Body of pancreas (tissue), 4 donors: ENCODE data around the gene CAPG. TPM values are rescaled to one million over a fixed set of nuclear protein-coding genes. Genes with fewer than 3 reads are reported as not detected.

Experiments
- ATAC-seq: fragments of 150-250 bp; one replicate; pipeline ENCODE4 v1.9.1; 2016
- DNase-seq, 4 donors: peaks; one replicate each; pipeline ENCODE4 v3.0.0-alpha.2; 2019
- H3K27ac ChIP-seq, 4 donors: fragments of 200-600 bp; sonication (generic); 1 replicate in 3 of 4; 2 replicates in 1 of 4; pipeline versions ENCODE4 v1.5.1 to v1.6.1; 2016 to 2019; ENCODE audit warnings: mild to moderate bottlenecking in 1 of 4, mixed read lengths in 1 of 4, moderate library complexity in 1 of 4
- H3K27me3 ChIP-seq, 2 donors: fragments of 200-600 bp; sonication (generic); one replicate each; pipeline ENCODE4 v1.6.0; 2016; ENCODE audit warnings: mild to moderate bottlenecking in 1 of 2
- H3K36me3 ChIP-seq, 2 donors: fragments of 200-600 bp; sonication (generic); replicated peaks in 1 of 2; 2 replicates each; pipeline ENCODE4 v1.5.1; 2016; ENCODE audit warnings: low read depth in 2 of 2; ENCODE audit not compliant: insufficient read depth in 1 of 2
- H3K4me1 ChIP-seq: fragments of 200-600 bp; sonication (generic); one replicate; pipeline ENCODE4 v1.6.0; 2016
- H3K4me3 ChIP-seq, 2 donors: fragments of 200-600 bp; sonication (generic); 1 replicate in 1 of 2; 2 replicates in 1 of 2; pipeline ENCODE4 v1.5.1; 2016 to 2019
- H3K9me3 ChIP-seq, 3 donors: fragments of 200-600 bp; sonication (generic); 1 replicate in 2 of 3; 2 replicates in 1 of 3; pipeline ENCODE4 v1.5.1; 2016
- POLR2A ChIP-seq, 3 donors: fragments of 450-650 bp; IDR thresholded peaks; one replicate each; pipeline ENCODE4 v1.6.1; 2016; ENCODE audit warnings: antibody characterized with exemption in 3 of 3, mild to moderate bottlenecking in 2 of 3
- WGBS, 2 donors: methylation state at CpG; one replicate each; pipeline ENCODE4 v1.1.5; 2017; 5-methylcytosine and 5-hydroxymethylcytosine counted together
- intact Hi-C: fragments of 100-400 bp; cut with DNase I; formaldehyde crosslinking; loops from one replicate; pipeline ENCODE4 v1.15.1; 2023
- total RNA-seq, 2 donors: library from RNA; depleted of rRNA; stranded (reverse); fragments of >200 nt; gene quantifications; one replicate each; pipeline ENCODE4 v1.1.0, GENCODE V29; 2016
- TF ChIP-seq, protein P1 (sequence below), 7 experiments: fragments of 450-650 bp in 4 of 7; fragments of 200-600 bp in 3 of 7; sonication (generic) in 3 of 7; IDR thresholded peaks; one replicate each; pipeline ENCODE4 v1.5.1; 2016 to 2019; ENCODE audit warnings: antibody characterized with exemption in 7 of 7

Gene CAPG
- total RNA-seq, 2 donors from 2014 or later = 26.0 to 35.0 TPM

- Histone ChIP-seq H3K36me3 (no peaks in the 10 kb centered on the region), H3K4me1 (peaks cover 16% of the 10 kb centered on the region), H3K27me3 (no peaks in the 10 kb centered on the region), H3K27ac (peak overlapping the region in 2 of 4 donors; percentile 31 to 73), H3K4me3 (no peak overlapping the region), H3K9me3 (no peaks in the 10 kb centered on the region)
- no peak for ATAC-seq
- 73 to 74% methylated on average over 1 to 4 of the region's 4 CpGs for WGBS, 2 donors
- TF ChIP-seq POLR2A (IDR thresholded peaks at IDR 0.05) = no peak
- TF ChIP-seq, protein P1, sequence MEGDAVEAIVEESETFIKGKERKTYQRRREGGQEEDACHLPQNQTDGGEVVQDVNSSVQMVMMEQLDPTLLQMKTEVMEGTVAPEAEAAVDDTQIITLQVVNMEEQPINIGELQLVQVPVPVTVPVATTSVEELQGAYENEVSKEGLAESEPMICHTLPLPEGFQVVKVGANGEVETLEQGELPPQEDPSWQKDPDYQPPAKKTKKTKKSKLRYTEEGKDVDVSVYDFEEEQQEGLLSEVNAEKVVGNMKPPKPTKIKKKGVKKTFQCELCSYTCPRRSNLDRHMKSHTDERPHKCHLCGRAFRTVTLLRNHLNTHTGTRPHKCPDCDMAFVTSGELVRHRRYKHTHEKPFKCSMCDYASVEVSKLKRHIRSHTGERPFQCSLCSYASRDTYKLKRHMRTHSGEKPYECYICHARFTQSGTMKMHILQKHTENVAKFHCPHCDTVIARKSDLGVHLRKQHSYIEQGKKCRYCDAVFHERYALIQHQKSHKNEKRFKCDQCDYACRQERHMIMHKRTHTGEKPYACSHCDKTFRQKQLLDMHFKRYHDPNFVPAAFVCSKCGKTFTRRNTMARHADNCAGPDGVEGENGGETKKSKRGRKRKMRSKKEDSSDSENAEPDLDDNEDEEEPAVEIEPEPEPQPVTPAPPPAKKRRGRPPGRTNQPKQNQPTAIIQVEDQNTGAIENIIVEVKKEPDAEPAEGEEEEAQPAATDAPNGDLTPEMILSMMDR (IDR thresholded peaks at IDR 0.05) = no peak
- no peak for DNase-seq
- intact Hi-C loops = no loop called here
Observed at GRCh38 chr2:85397925-85398331, 12.2 kb downstream of the CAPG start.

DNA sequence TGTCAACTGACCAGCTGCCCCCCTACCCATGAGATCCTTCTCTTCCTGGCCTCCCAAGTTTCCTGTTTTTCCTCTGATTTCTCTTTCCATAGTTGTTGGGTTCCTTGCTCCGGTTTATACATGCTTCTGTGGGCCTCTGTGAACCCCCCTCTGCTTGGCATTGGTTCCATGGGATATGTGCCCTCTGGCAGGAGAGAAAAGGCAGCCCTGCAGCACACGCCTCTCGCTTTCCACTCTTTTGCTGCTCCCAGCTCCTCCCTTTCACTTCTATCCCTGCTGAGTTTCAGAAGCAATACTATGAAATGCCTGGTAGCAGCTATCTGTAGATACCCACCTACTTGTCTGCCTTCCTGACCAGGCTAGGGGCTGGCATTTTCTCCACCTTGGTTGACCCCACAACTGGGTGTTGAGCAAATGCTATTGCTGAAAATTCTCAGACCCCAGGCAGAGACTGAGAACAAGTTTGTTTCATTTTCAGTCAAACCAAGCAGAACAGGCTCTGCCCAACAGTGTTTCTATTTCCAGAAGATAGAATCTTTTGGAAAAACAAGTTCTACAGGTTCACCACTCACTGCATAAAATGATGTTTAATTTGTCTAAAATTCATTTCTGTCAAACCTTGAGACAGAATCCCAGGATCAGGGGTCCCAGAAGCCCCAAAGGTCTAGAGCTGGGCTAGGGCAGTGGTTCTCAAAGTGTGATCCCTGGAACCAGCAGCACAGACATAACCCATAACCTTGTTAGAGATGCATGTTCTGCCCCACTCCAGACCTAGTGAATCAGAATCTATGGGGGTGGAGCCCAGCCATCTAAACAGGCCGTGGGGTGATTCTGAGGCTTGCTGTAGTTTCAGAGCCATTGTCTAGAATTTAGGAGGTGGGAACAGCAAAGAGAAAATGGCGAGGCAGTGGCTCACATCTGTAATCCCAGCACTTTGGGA is 13.4 kb downstream of the CAPG start:
- Histone ChIP-seq H3K9me3 (no peaks in the 10 kb centered on the region), H3K36me3 (no peaks in the 10 kb centered on the region), H3K4me3 (no peak overlapping the region), H3K4me1 (peaks cover 16% of the 10 kb centered on the region), H3K27me3 (no peaks in the 10 kb centered on the region), H3K27ac (peak overlapping the region; percentile 50 to 76 (median 68))
- intact Hi-C loops = no loop called here
- DNase-seq (no peak), ATAC-seq (peak; percentile 49)
- WGBS, 2 donors = 27 to 44% methylated on average over 5 of the region's 5 CpGs
- TF ChIP-seq POLR2A (IDR thresholded peaks at IDR 0.05) = no peak
- TF ChIP-seq, protein P1 (IDR thresholded peaks at IDR 0.05) = no peak

- ATAC-seq = no peak
- H3K4me3 ChIP-seq = no peak overlapping the region
- peak overlapping the region in 3 of 4 donors; percentile 64 to 76 (median 73) for H3K27ac ChIP-seq
- no peak for TF ChIP-seq POLR2A (IDR thresholded peaks at IDR 0.05)
- TF ChIP-seq, protein P1 (IDR thresholded peaks at IDR 0.05) = no peak
- no peaks in the 10 kb centered on the region for H3K36me3 ChIP-seq
- WGBS, 2 donors = 86 to 89% methylated on average over 14 of the region's 14 CpGs
- no peaks in the 10 kb centered on the region for H3K9me3 ChIP-seq
- no peaks in the 10 kb centered on the region for H3K27me3 ChIP-seq
- intact Hi-C loops = no loop called here
- H3K4me1 ChIP-seq = peaks cover 16% of the 10 kb centered on the region
- no peak for DNase-seq
Observed at GRCh38 chr2:85395912-85396475, 14.2 kb downstream of the CAPG start.

DNA sequence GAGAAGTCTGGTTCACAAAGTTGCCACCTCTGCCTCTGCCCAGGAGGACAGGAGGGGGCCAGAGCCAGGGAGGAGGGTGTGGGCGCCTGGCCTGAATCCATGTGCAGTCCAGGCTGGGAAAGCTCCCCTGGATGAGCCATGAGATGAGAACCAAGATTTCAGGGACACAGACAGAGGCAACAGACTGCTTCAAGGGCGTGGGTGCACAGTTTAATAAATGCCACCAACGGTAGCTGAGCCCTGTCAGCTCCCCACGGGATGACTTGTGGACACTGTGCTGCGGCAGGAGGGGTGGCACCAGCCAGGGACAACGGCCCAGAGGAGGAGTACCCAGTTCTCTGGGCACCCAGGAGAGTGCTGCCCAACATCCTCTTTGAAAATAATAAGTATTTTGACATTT is 15.2 kb downstream of the CAPG start:
- no peak for DNase-seq

DNA sequence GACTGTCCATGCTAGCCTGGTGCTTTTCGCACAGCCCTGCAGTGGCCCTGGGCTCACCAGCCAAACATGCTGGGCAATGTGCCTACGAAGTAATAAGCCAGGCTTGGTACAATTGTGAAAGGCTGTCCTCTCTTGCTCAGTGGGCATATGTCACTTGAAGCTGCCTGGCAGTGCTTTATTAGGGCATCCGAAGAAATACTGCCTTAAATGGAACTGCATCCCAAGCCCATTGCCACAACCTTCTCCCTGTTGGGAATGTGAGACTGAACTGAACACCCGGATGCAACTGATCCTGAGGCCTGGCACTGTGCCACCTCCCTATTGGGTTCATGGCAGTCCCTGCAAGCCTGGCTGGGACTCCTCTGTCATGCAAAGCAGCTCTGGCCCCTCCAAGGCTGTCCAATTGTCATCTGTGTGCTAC is 15.9 kb downstream of the CAPG start:
- ATAC-seq (no peak), DNase-seq (no peak)
- Histone ChIP-seq H3K4me1 (peaks cover 16% of the 10 kb centered on the region), H3K9me3 (no peaks in the 10 kb centered on the region), H3K27me3 (no peaks in the 10 kb centered on the region), H3K36me3 (no peaks in the 10 kb centered on the region), H3K27ac (no peak overlapping the region), H3K4me3 (no peak overlapping the region)
- intact Hi-C loops = no loop called here
- TF ChIP-seq, protein P1 (IDR thresholded peaks at IDR 0.05) = no peak
- TF ChIP-seq POLR2A (IDR thresholded peaks at IDR 0.05) = no peak
- 85 to 96% methylated on average over 4 of the region's 4 CpGs for WGBS, 2 donors

More for the DNA sequence above, 15.2 kb downstream of the CAPG start:
- Histone ChIP-seq H3K9me3 (no peaks in the 10 kb centered on the region), H3K4me1 (peaks cover 16% of the 10 kb centered on the region), H3K4me3 (no peak overlapping the region), H3K27ac (no peak overlapping the region), H3K27me3 (no peaks in the 10 kb centered on the region), H3K36me3 (no peaks in the 10 kb centered on the region)
- intact Hi-C loops = no loop called here
- no peak for ATAC-seq
- no peak for TF ChIP-seq POLR2A (IDR thresholded peaks at IDR 0.05)
- 79 to 90% methylated on average over 6 of the region's 6 CpGs for WGBS, 2 donors
